OCI-LY3 (cell line): ENCODE data around the gene NT5M.

ENCODE experiments used
- H2AFZ ChIP-seq: fragments of 200-600, 300-600 bp; shearing (Covaris generic); 2 replicates; pipeline ENCODE4 v1.6.0; 2014; ENCODE audit warnings: antibody characterized with exemption, low read depth, low read length
- H3K27ac ChIP-seq: fragments of 200-600, 300-600 bp; sonication (generic); 2 replicates; pipeline ENCODE4 v1.5.1; 2014; ENCODE audit warnings: mild to moderate bottlenecking, low read length, moderate library complexity, mixed read lengths
- H3K27me3 ChIP-seq: fragments of 200-600, 300-600 bp; sonication (generic); 2 replicates; pipeline ENCODE4 v1.6.1; 2014; ENCODE audit warnings: low read depth, low read length, mixed read lengths
- H3K36me3 ChIP-seq: fragments of 200-600, 300-600 bp; sonication (generic); replicated peaks from 2 replicates; pipeline ENCODE3; 2014; ENCODE audit warnings: low read depth, low read length, mixed read lengths
- H3K4me1 ChIP-seq: fragments of 300-600, 200-600 bp; sonication (generic); 2 replicates; pipeline ENCODE4 v1.6.1; 2014; ENCODE audit warnings: low read length, mixed read lengths
- H3K4me2 ChIP-seq: fragments of 200-600, 300-600 bp; sonication (generic); 2 replicates; pipeline ENCODE4 v1.6.1; 2014; ENCODE audit warnings: low read length, mixed read lengths
- H3K4me3 ChIP-seq: fragments of 300-600, 200-600 bp; sonication (generic); 2 replicates; pipeline ENCODE4 v1.5.1; 2014; ENCODE audit warnings: antibody characterized with exemption, mild to moderate bottlenecking, low read length, moderate library complexity
- H3K79me2 ChIP-seq: fragments of 300-600, 200-600 bp; shearing (Covaris generic); 2 replicates; pipeline ENCODE4 v1.6.1; 2014; ENCODE audit warnings: mild to moderate bottlenecking, low read length, mixed read lengths
- H3K9ac ChIP-seq: fragments of 300-600, 200-600 bp; shearing (Covaris generic); 2 replicates; pipeline ENCODE4 v1.6.0; 2014; ENCODE audit warnings: mild to moderate bottlenecking, low read length, moderate library complexity
- H3K9me3 ChIP-seq: fragments of 200-600, 300-600 bp; shearing (Covaris generic); 2 replicates; pipeline ENCODE4 v1.6.1; 2014; ENCODE audit warnings: low read length, mixed read lengths; ENCODE audit not compliant: insufficient read depth
- H4K20me1 ChIP-seq: fragments of 200-600, 300-600 bp; sonication (generic); 2 replicates; pipeline ENCODE4 v1.6.1; 2016; ENCODE audit warnings: low read length, mixed read lengths; ENCODE audit not compliant: insufficient read depth
- CTCF ChIP-seq: fragments of 200-600, 300-600 bp; sonication (generic); IDR thresholded peaks from 2 replicates; pipeline ENCODE4 v1.5.1; 2014; ENCODE audit warnings: antibody characterized with exemption, low read length, low read depth
- EZH2phosphoT487 ChIP-seq: fragments of 200-600 bp; shearing (Covaris generic); IDR thresholded peaks from 2 replicates; pipeline ENCODE4 v1.6.1; 2018; ENCODE audit warnings: antibody characterized with exemption, mixed run types, low read depth

Gene NT5M

GRCh38 chr17:17395885-17396284 is 92.7 kb downstream of the NT5M start:
- Histone ChIP-seq H3K79me2 (no peaks in the 10 kb centered on the region), H3K4me3 (no peak overlapping the region), H3K9ac (no peak overlapping the region), H2AFZ (no peak overlapping the region), H3K27me3 (no peaks in the 10 kb centered on the region), H3K4me2 (no peak overlapping the region), H3K27ac (no peak overlapping the region), H3K4me1 (no peaks in the 10 kb centered on the region), H3K36me3 (no peaks in the 10 kb centered on the region), H3K9me3 (no peaks in the 10 kb centered on the region), H4K20me1 (no peaks in the 10 kb centered on the region)
- TF ChIP-seq CTCF (no peak), EZH2phosphoT487 (no peak)
